Osteoblast (primary cell): ENCODE data around the gene ERGIC3. TPM values are rescaled to one million over a fixed set of nuclear protein-coding genes. Genes with fewer than 3 reads are reported as not detected.
A peak's percentile ranks its signal among the peaks of the same experiment; 100 is the strongest.

Experiments used
- DNase-seq: peaks from one replicate; pipeline ENCODE4 v3.0.0; 2011; ENCODE audit warnings: low spot score, mixed read lengths; ENCODE audit not compliant: insufficient read length; ENCODE audit errors: missing footprints
- H2AFZ ChIP-seq: 2 replicates; pipeline ENCODE4 v1.6.0; 2011; ENCODE audit warnings: mild to moderate bottlenecking, low read length
- H3K27ac ChIP-seq: 2 replicates; pipeline ENCODE4 v1.5.1; 2011; ENCODE audit warnings: mild to moderate bottlenecking, low read depth, low read length, moderate library complexity
- H3K27me3 ChIP-seq: 2 replicates; pipeline ENCODE4 v1.6.0; 2012; ENCODE audit warnings: mild to moderate bottlenecking, control low read depth, inconsistent platforms, low read length, moderate library complexity; ENCODE audit not compliant: insufficient read depth
- H3K36me3 ChIP-seq: 2 replicates; pipeline ENCODE4 v1.5.1; 2011; ENCODE audit warnings: mild to moderate bottlenecking, low read length, control low read depth, moderate library complexity; ENCODE audit not compliant: insufficient read depth
- H3K4me1 ChIP-seq: 2 replicates; pipeline ENCODE4 v1.5.1; 2011; ENCODE audit warnings: mild to moderate bottlenecking, low read length, control low read depth, moderate library complexity; ENCODE audit not compliant: insufficient read depth
- H3K4me2 ChIP-seq: 2 replicates; pipeline ENCODE4 v1.6.0; 2011; ENCODE audit warnings: mild to moderate bottlenecking, low read length; ENCODE audit not compliant: insufficient read depth
- H3K4me3 ChIP-seq: fragments of 200-600 bp; sonication (generic); 3 replicates; pipeline ENCODE4 v1.5.1; 2012; ENCODE audit warnings: mild to moderate bottlenecking, low read length, inconsistent platforms; ENCODE audit not compliant: insufficient read depth
- H3K79me2 ChIP-seq: 2 replicates; pipeline ENCODE4 v1.6.0; 2012; ENCODE audit warnings: mild to moderate bottlenecking, low read length, control low read depth, inconsistent platforms; ENCODE audit not compliant: insufficient read depth
- H3K9me3 ChIP-seq: 2 replicates; pipeline ENCODE4 v1.5.1; 2011; ENCODE audit warnings: low read depth, low read length, control low read depth
- H4K20me1 ChIP-seq: 2 replicates; pipeline ENCODE4 v1.6.0; 2012; ENCODE audit warnings: mild to moderate bottlenecking, low read length, control low read depth; ENCODE audit not compliant: insufficient read depth
- small RNA-seq: library from RNA; depleted of rRNA; stranded (forward); fragments of <200 nt; gene quantifications from one replicate; pipeline ENCODE3, GENCODE V24; 2012
- total RNA-seq: library from RNA; depleted of rRNA; stranded (reverse); fragments of >200 nt; gene quantifications from 2 replicates; pipeline ENCODE4 v1.2.3, GENCODE V29; 2012
- TF ChIP-seq, protein P1 (sequence below): IDR thresholded peaks from 2 replicates; pipeline ENCODE4 v1.5.1; 2011; ENCODE audit warnings: mild to moderate bottlenecking, low read depth, low read length, moderate library complexity; ENCODE audit errors: extremely low read depth

Gene ERGIC3
- total RNA-seq, 1 donor: 538 TPM

DNA sequence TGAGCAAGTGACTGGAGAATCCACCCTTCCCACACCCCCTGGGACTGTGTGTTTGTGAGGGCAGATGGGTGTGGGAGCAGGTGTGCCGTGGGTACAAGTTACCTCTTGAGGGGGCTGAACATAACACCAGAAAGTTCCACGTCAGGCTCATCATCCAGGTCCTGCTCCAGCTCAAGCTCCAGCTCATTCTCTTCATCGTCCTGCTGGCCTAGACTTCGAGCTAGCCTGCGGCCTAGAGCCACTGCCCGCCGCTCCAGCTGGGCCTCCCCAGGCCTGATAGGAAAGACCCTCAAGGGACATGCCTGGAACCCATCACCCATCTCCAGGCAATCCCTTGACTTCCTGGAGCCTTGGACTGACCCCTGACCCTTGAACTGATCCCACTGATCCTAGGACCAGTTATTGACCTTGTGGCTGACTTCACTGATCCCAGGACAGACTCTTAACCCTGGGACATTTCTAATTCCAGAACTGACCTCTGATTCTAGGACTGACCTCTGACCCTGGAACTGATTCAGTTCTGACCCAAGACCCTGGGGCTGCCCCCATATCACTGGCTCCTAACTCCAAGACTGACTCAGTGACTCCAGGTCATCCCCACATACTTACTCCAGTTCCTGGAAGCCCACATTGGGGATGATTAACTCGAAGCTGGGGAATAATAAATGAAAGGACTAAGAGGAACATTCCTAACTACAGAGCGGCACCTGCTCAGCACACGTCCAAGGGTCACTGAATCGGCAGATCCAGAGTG lies 62.0 kb downstream of the ERGIC3 start:
- TF ChIP-seq, protein P1, sequence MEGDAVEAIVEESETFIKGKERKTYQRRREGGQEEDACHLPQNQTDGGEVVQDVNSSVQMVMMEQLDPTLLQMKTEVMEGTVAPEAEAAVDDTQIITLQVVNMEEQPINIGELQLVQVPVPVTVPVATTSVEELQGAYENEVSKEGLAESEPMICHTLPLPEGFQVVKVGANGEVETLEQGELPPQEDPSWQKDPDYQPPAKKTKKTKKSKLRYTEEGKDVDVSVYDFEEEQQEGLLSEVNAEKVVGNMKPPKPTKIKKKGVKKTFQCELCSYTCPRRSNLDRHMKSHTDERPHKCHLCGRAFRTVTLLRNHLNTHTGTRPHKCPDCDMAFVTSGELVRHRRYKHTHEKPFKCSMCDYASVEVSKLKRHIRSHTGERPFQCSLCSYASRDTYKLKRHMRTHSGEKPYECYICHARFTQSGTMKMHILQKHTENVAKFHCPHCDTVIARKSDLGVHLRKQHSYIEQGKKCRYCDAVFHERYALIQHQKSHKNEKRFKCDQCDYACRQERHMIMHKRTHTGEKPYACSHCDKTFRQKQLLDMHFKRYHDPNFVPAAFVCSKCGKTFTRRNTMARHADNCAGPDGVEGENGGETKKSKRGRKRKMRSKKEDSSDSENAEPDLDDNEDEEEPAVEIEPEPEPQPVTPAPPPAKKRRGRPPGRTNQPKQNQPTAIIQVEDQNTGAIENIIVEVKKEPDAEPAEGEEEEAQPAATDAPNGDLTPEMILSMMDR: no peak
- H3K9me3 ChIP-seq: no peaks in the 10 kb centered on the region
- H3K4me1 ChIP-seq: peaks cover 7% of the 10 kb centered on the region
- H3K4me2 ChIP-seq: no peak overlapping the region
- no peaks in the 10 kb centered on the region for H3K79me2 ChIP-seq
- no peak overlapping the region for H2AFZ ChIP-seq
- no peak for DNase-seq
- peaks cover 21% of the 10 kb centered on the region for H3K27me3 ChIP-seq
- no peak overlapping the region for H3K4me3 ChIP-seq
- no peak overlapping the region for H3K27ac ChIP-seq
- no peaks in the 10 kb centered on the region for H4K20me1 ChIP-seq
- H3K36me3 ChIP-seq: no peaks in the 10 kb centered on the region

DNA sequence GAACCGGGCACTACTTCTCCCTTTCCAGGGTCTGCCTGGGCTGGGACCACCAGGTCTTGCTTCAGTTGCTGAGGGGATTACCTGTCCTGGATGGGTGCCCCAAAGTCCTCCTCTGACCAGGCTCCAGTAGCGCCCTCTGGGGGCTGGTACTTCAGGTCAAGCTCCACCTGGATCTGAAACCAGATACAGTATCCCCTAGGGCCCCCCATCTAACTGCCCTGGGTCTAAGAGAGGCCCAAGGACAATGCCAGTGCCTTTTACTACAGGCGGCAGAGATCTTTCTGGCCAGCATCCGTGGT lies 62.5 kb downstream of the ERGIC3 start:
- H4K20me1 ChIP-seq: no peaks in the 10 kb centered on the region
- no peaks in the 10 kb centered on the region for H3K79me2 ChIP-seq
- peaks cover 21% of the 10 kb centered on the region for H3K27me3 ChIP-seq
- H2AFZ ChIP-seq: no peak overlapping the region
- no peak overlapping the region for H3K27ac ChIP-seq
- H3K4me1 ChIP-seq: peaks cover 7% of the 10 kb centered on the region
- TF ChIP-seq, protein P1: peak; percentile 27
- no peaks in the 10 kb centered on the region for H3K9me3 ChIP-seq
- no peak for DNase-seq
- H3K36me3 ChIP-seq: no peaks in the 10 kb centered on the region
- no peak overlapping the region for H3K4me2 ChIP-seq
- H3K4me3 ChIP-seq: no peak overlapping the region

DNA sequence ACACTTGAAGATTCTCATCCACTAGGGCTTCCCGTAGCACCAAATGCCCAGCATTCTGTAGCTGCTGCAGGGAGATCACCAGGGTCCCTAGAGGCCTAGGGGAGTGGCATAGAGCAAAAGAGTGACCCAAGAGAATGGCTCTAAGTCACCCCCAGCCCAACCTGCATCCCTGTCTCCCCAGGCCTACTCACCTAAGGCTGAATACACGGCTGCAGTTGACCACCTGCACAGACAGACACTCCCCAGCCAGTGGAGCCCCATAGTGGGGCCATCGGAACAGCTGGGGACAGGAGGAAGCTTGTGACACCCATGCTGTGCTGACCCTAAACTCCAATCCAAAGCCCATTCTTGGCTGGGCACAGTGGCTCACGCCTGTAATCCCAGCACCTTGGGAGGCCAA lies 64.2 kb downstream of the ERGIC3 start:
- H3K27me3 ChIP-seq: peaks cover 9% of the 10 kb centered on the region
- no peak overlapping the region for H3K4me3 ChIP-seq
- H3K4me2 ChIP-seq: no peak overlapping the region

More for the DNA sequence above, 64.2 kb downstream of the ERGIC3 start:
- TF ChIP-seq, protein P1: no peak
- Histone ChIP-seq H3K4me1 (peaks cover 2% of the 10 kb centered on the region), H4K20me1 (no peaks in the 10 kb centered on the region), H3K79me2 (no peaks in the 10 kb centered on the region), H3K36me3 (no peaks in the 10 kb centered on the region), H3K9me3 (no peaks in the 10 kb centered on the region), H2AFZ (no peak overlapping the region), H3K27ac (no peak overlapping the region)
- DNase-seq: no peak

Small RNA genes lying within 50 kb of the gene (small RNA-seq; reads per million reads assigned to genes)
- gene RPL37P1: not detected

Other genes starting within 250 kb of the ERGIC3 start
- gene FAM83C, start 249.7 kb upstream of the ERGIC3 start, total RNA-seq: not detected in 2 replicates
- 15.2 and 20.3 TPM in 2 replicates for gene UQCC1, start 130.1 kb upstream of the ERGIC3 start, total RNA-seq
- 37.6 and 48.9 TPM in 2 replicates for gene GDF5, start 103.8 kb upstream of the ERGIC3 start, total RNA-seq
- 23.3 and 23.5 TPM in 2 replicates for gene CEP250, start 86.5 kb upstream of the ERGIC3 start, total RNA-seq
- not detected in 2 replicates for gene C20orf173, start 12.4 kb upstream of the ERGIC3 start, total RNA-seq
- gene SPAG4, start 73.8 kb downstream of the ERGIC3 start, total RNA-seq: 3.2 and 4.0 TPM in 2 replicates
- 165 and 166 TPM in 2 replicates for gene CPNE1, start 122.8 kb downstream of the ERGIC3 start, total RNA-seq
- gene RBM12, start 122.8 kb downstream of the ERGIC3 start, total RNA-seq: 57.8 and 62.6 TPM in 2 replicates
- gene NFS1, start 157.3 kb downstream of the ERGIC3 start, total RNA-seq: 21.7 and 29.5 TPM in 2 replicates
- 108 and 124 TPM in 2 replicates for gene ROMO1, start 157.3 kb downstream of the ERGIC3 start, total RNA-seq
- 274 and 300 TPM in 2 replicates for gene RBM39, start 200.2 kb downstream of the ERGIC3 start, total RNA-seq
- gene PHF20, start 229.9 kb downstream of the ERGIC3 start, total RNA-seq: 34.8 and 39.1 TPM in 2 replicates